ENCODE measurements around the gene SCUBE1. TPM values are rescaled to one million over a fixed set of nuclear protein-coding genes. Genes with fewer than 3 reads are reported as not detected.

Gene SCUBE1
- polyA plus RNA-seq, 1 of the 3 experiments (the other 2 are of a cell fraction), result 0.56 TPM

GRCh38 chr22:43390872-43391271 lies 47.7 kb upstream of the SCUBE1 start:
- Histone ChIP-seq H3K27ac (ENCODE audit: low read depth in 2 of 2, low read length in 1 of 2) (no peak overlapping the region), H3K4me1 (ENCODE audit: control insufficient read depth in 1 of 2, insufficient read depth in 2 of 2, low read depth in 1 of 2, low read length in 1 of 2) (no peaks in the 10 kb centered on the region; a peak in 1 of 4 replicates), H2AFZ (ENCODE audit: low read depth) (no peak overlapping the region), H3K36me3 (replicated peaks in 1 of 2; ENCODE audit: control insufficient read depth in 1 of 2, insufficient read depth in 2 of 2, low read length in 1 of 2) (no peaks in the 10 kb centered on the region), H3K9ac (no peak overlapping the region), H3F3A (replicated peaks; ENCODE audit: insufficient read depth) (no peaks in the 10 kb centered on the region), H3K27me3 (ENCODE audit: insufficient read depth) (no peaks in the 10 kb centered on the region), H3K9me2 (no peaks in the 10 kb centered on the region), H3K4me2 (no peak overlapping the region), H3K4me3 (ENCODE audit: low read depth in 2 of 2, low read length in 1 of 2) (no peak overlapping the region), H4K20me1 (ENCODE audit: insufficient read depth) (no peaks in the 10 kb centered on the region), H3K79me2 (ENCODE audit: insufficient read depth) (no peaks in the 10 kb centered on the region), H3K9me3 (no peaks in the 10 kb centered on the region)
- ChIA-PET CTCF (no interaction called here), POLR2A (no interaction called here)
- TF ChIP-seq PBX3 (IDR thresholded peaks at IDR 0.05), result no peak
- no peak for TF ChIP-seq TAF1 (IDR thresholded peaks at IDR 0.05; ENCODE audit: borderline replicate concordance, low read depth, low read length)
- no peak for TF ChIP-seq SMC3 (IDR thresholded peaks at IDR 0.05; ENCODE audit: low read depth, low read length)
- TF ChIP-seq RAD21 (IDR thresholded peaks at IDR 0.05; ENCODE audit: low read length), result no peak
- no peak for TF ChIP-seq RXRA (IDR thresholded peaks at IDR 0.05; ENCODE audit: borderline replicate concordance, low read depth)
- TF ChIP-seq MXI1 (IDR thresholded peaks at IDR 0.05; ENCODE audit: low read depth, low read length), result no peak
- TF ChIP-seq, protein P1, sequence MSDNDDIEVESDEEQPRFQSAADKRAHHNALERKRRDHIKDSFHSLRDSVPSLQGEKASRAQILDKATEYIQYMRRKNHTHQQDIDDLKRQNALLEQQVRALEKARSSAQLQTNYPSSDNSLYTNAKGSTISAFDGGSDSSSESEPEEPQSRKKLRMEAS (IDR thresholded peaks at IDR 0.05; ENCODE audit: low read depth), result no peak
- no peak for TF ChIP-seq YY1 (IDR thresholded peaks at IDR 0.05; ENCODE audit: low read depth)
- no peak for TF ChIP-seq NRF1 (IDR thresholded peaks at IDR 0.05; ENCODE audit: low read depth, low read length)
- TF ChIP-seq, protein P2, sequence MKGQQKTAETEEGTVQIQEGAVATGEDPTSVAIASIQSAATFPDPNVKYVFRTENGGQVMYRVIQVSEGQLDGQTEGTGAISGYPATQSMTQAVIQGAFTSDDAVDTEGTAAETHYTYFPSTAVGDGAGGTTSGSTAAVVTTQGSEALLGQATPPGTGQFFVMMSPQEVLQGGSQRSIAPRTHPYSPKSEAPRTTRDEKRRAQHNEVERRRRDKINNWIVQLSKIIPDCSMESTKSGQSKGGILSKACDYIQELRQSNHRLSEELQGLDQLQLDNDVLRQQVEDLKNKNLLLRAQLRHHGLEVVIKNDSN (IDR thresholded peaks at IDR 0.05; ENCODE audit: borderline replicate concordance, low read depth), result no peak
- no peak for TF ChIP-seq REST (IDR thresholded peaks at IDR 0.05; ENCODE audit: low read depth, low read length)
- no peak for DNase-seq
- WGBS (ENCODE audit: low lambda C conversion rate), result no CpG with 5 or more reads among the region's 4 CpGs

GRCh38 chr22:43390166-43390565 lies 47.0 kb upstream of the SCUBE1 start:
- H3K9me3 ChIP-seq, result no peaks in the 10 kb centered on the region
- H3K4me2 ChIP-seq, result no peak overlapping the region
- no peak overlapping the region for H3K4me3 ChIP-seq (ENCODE audit: low read depth in 2 of 2, low read length in 1 of 2)
- H3K9me2 ChIP-seq, result no peaks in the 10 kb centered on the region
- no peak overlapping the region for H2AFZ ChIP-seq (ENCODE audit: low read depth)
- ChIA-PET CTCF (interaction anchor here (1.2 to 2.5 kb wide), 3 partner anchors 10 to 406 kb away, joined by 3 to 9 read pairs (median 4); no protein-coding TSS in a partner anchor), POLR2A (no interaction called here)
- no peaks in the 10 kb centered on the region for H3K79me2 ChIP-seq (ENCODE audit: insufficient read depth)
- 83% methylated on average over 2 of the region's 3 CpGs for WGBS (ENCODE audit: low lambda C conversion rate)
- H3K9ac ChIP-seq, result no peak overlapping the region
- no peaks in the 10 kb centered on the region for H3F3A ChIP-seq (replicated peaks; ENCODE audit: insufficient read depth)
- H3K27ac ChIP-seq (ENCODE audit: low read depth in 2 of 2, low read length in 1 of 2), result no peak overlapping the region
- no peaks in the 10 kb centered on the region; a peak in 1 of 4 replicates for H3K4me1 ChIP-seq (ENCODE audit: control insufficient read depth in 1 of 2, insufficient read depth in 2 of 2, low read depth in 1 of 2, low read length in 1 of 2)
- no peaks in the 10 kb centered on the region for H3K36me3 ChIP-seq (replicated peaks in 1 of 2; ENCODE audit: control insufficient read depth in 1 of 2, insufficient read depth in 2 of 2, low read length in 1 of 2)
- H3K27me3 ChIP-seq (ENCODE audit: insufficient read depth), result no peaks in the 10 kb centered on the region
- H4K20me1 ChIP-seq (ENCODE audit: insufficient read depth), result no peaks in the 10 kb centered on the region
- DNase-seq, result no peak
- TF ChIP-seq RFX5 (IDR thresholded peaks at IDR 0.05; ENCODE audit: low read length) (no peak), EZH2phosphoT487 (IDR thresholded peaks at IDR 0.05; ENCODE audit: borderline replicate concordance, low read depth) (no peak), TAF1 (IDR thresholded peaks at IDR 0.05; ENCODE audit: borderline replicate concordance, low read depth, low read length) (no peak), RCOR1 (IDR thresholded peaks at IDR 0.05; ENCODE audit: low read length) (no peak), YY1 (IDR thresholded peaks at IDR 0.05; ENCODE audit: low read depth) (no peak), PBX3 (IDR thresholded peaks at IDR 0.05) (no peak), MEF2A (IDR thresholded peaks at IDR 0.05; ENCODE audit: borderline replicate concordance, low read depth) (no peak), CTCF (IDR thresholded peaks at IDR 0.05) (no peak), FOXM1 (IDR thresholded peaks at IDR 0.05; ENCODE audit: low read depth) (no peak)
- TF ChIP-seq, protein P3, sequence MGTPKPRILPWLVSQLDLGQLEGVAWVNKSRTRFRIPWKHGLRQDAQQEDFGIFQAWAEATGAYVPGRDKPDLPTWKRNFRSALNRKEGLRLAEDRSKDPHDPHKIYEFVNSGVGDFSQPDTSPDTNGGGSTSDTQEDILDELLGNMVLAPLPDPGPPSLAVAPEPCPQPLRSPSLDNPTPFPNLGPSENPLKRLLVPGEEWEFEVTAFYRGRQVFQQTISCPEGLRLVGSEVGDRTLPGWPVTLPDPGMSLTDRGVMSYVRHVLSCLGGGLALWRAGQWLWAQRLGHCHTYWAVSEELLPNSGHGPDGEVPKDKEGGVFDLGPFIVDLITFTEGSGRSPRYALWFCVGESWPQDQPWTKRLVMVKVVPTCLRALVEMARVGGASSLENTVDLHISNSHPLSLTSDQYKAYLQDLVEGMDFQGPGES (IDR thresholded peaks at IDR 0.05; ENCODE audit: low read depth, low read length), result no peak

Measured in SK-N-SH (cell line).